ENCODE data around the gene SNAP29.

Gene SNAP29

GRCh38 chr22:20909543-20910303 is 50.9 kb downstream of the SNAP29 start:
- Histone ChIP-seq H3K4me3 (ENCODE audit: low read length in 2 of 2) (no peak overlapping the region), H3K4me1 (ENCODE audit: control insufficient read depth in 2 of 2, insufficient read depth in 2 of 2, low read length in 2 of 2) (no peaks in the 10 kb centered on the region), H3K9me3 (ENCODE audit: control insufficient read depth in 2 of 2, low read length in 2 of 2) (no peaks in the 10 kb centered on the region), H3K36me3 (ENCODE audit: control insufficient read depth in 2 of 2, insufficient read depth in 2 of 2, low read length in 2 of 2) (no peaks in the 10 kb centered on the region), H3K27me3 (ENCODE audit: control insufficient read depth in 2 of 2, insufficient read depth in 2 of 2, low read length in 2 of 2) (no peaks in the 10 kb centered on the region), H3K27ac (ENCODE audit: low read depth in 2 of 2, low read length in 2 of 2) (no peak overlapping the region), H3K9ac (ENCODE audit: low read depth in 1 of 2, low read length in 2 of 2) (no peak overlapping the region)

- Histone ChIP-seq H3K4me1 (ENCODE audit: control insufficient read depth in 2 of 2, insufficient read depth in 2 of 2, low read length in 2 of 2) (peaks cover 3 to 5% of the 10 kb centered on the region in 2 donors), H3K36me3 (ENCODE audit: control insufficient read depth in 2 of 2, insufficient read depth in 2 of 2, low read length in 2 of 2) (no peaks in the 10 kb centered on the region), H3K27ac (ENCODE audit: low read depth in 2 of 2, low read length in 2 of 2) (no peak overlapping the region), H3K9me3 (ENCODE audit: control insufficient read depth in 2 of 2, low read length in 2 of 2) (no peaks in the 10 kb centered on the region), H3K4me3 (ENCODE audit: low read length in 2 of 2) (no peak overlapping the region), H3K9ac (ENCODE audit: low read depth in 1 of 2, low read length in 2 of 2) (no peak overlapping the region), H3K27me3 (ENCODE audit: control insufficient read depth in 2 of 2, insufficient read depth in 2 of 2, low read length in 2 of 2) (no peaks in the 10 kb centered on the region)
These were observed 53.7 kb downstream of the SNAP29 start for GRCh38 chr22:20912494-20912893.

DNA sequence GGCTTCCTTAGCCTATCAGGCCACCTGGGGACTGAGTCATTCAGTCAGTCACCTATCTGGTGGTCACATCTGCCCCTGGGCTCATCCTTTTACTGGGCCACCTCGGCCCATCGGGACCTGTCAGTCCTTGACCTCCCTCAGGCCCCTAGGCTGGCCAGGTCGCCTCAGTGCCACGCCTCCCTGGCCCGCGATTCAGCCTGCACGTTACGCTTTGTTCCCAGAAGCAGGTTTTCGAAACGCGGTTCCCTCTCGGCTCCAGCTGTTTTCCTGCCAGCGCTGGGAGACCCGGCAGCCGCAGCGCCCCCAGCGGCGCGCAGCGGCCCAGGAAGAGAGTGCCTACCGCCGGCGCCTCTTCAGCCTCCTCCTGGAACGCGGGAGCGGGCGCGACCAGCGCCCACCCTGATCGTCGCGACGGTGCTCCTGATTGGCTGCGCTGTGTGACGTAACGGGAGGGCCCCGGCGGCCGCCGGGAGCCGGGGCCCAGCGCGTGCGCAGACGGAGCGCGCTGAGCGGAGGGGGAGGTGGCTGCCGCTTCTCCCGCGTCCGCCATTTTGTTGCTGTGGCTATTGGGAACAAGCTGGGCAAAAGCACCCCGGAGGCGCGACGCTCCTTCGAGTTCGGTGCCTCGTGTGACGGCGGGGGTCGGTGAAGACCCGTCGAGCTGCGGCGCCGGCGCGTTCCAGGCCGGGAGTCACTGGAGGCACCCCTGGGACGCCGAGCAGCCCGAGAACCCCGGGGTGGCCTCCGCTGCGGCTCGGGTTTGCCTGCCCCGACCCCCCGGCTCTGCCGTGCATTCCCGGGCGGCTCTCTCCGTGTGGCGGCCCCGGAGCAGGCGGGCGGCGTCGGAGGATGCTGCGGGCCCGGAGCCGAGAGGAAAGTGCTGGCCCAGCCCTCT is 58.4 kb downstream of the SNAP29 start, which contains the start of gene CRKL:
Gene CRKL, plus strand, starts transcription at position 492 of the 895 bp plus-strand sequence. CDS start 528 bp downstream, outside the sequence.
- Histone ChIP-seq H3K4me1 (ENCODE audit: control insufficient read depth in 2 of 2, insufficient read depth in 2 of 2, low read length in 2 of 2) (peaks cover 20% of the 10 kb centered on the region in 2 donors), H3K9me3 (ENCODE audit: control insufficient read depth in 2 of 2, low read length in 2 of 2) (no peaks in the 10 kb centered on the region), H3K36me3 (ENCODE audit: control insufficient read depth in 2 of 2, insufficient read depth in 2 of 2, low read length in 2 of 2) (no peaks in the 10 kb centered on the region), H3K27me3 (ENCODE audit: control insufficient read depth in 2 of 2, insufficient read depth in 2 of 2, low read length in 2 of 2) (no peaks in the 10 kb centered on the region), H3K27ac (ENCODE audit: low read depth in 2 of 2, low read length in 2 of 2) (peak within 1 kb of the TSS; percentile 96 to 97), H3K9ac (ENCODE audit: low read depth in 1 of 2, low read length in 2 of 2) (peak within 1 kb of the TSS; percentile 93 to 99), H3K4me3 (ENCODE audit: low read length in 2 of 2) (peak within 1 kb of the TSS; percentile 97 to 99)

GRCh38 chr22:20918663-20919218 is 59.9 kb downstream of the SNAP29 start:
- Histone ChIP-seq H3K4me1 (ENCODE audit: control insufficient read depth in 2 of 2, insufficient read depth in 2 of 2, low read length in 2 of 2) (peaks cover 20 to 22% of the 10 kb centered on the region in 2 donors), H3K36me3 (ENCODE audit: control insufficient read depth in 2 of 2, insufficient read depth in 2 of 2, low read length in 2 of 2) (no peaks in the 10 kb centered on the region), H3K27me3 (ENCODE audit: control insufficient read depth in 2 of 2, insufficient read depth in 2 of 2, low read length in 2 of 2) (no peaks in the 10 kb centered on the region), H3K9me3 (ENCODE audit: control insufficient read depth in 2 of 2, low read length in 2 of 2) (no peaks in the 10 kb centered on the region), H3K27ac (ENCODE audit: low read depth in 2 of 2, low read length in 2 of 2) (peak overlapping the region; percentile 96 to 97), H3K9ac (ENCODE audit: low read depth in 1 of 2, low read length in 2 of 2) (peak overlapping the region; percentile 56 to 99), H3K4me3 (ENCODE audit: low read length in 2 of 2) (peak overlapping the region; percentile 97 to 99)

DNA sequence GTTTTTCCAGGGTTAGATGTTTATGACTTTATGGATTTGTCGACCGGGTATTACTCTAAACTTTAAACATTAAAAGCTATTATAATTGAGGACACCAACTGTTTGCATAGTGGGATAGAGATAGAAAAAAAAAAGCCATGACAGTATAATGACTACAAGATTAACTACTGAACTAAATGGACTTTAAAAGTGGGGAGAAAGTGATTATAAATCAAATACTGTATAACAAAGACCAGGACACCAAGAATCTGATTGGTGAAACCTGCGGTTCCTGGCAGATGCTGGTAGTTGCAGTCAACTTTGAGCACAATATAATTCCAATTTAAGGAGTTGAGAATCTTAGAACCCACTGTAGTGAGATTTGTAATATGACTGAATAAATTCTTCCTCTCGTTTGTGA is 60.9 kb downstream of the SNAP29 start:
- Histone ChIP-seq H3K4me1 (ENCODE audit: control insufficient read depth in 2 of 2, insufficient read depth in 2 of 2, low read length in 2 of 2) (peaks cover 20 to 22% of the 10 kb centered on the region in 2 donors), H3K9me3 (ENCODE audit: control insufficient read depth in 2 of 2, low read length in 2 of 2) (no peaks in the 10 kb centered on the region), H3K36me3 (ENCODE audit: control insufficient read depth in 2 of 2, insufficient read depth in 2 of 2, low read length in 2 of 2) (peaks cover 0 to 2% of the 10 kb centered on the region in 2 donors), H3K27me3 (ENCODE audit: control insufficient read depth in 2 of 2, insufficient read depth in 2 of 2, low read length in 2 of 2) (no peaks in the 10 kb centered on the region), H3K9ac (ENCODE audit: low read depth in 1 of 2, low read length in 2 of 2) (peak overlapping the region; percentile 58), H3K27ac (ENCODE audit: low read depth in 2 of 2, low read length in 2 of 2) (peak overlapping the region; percentile 19 to 62), H3K4me3 (ENCODE audit: low read length in 2 of 2) (peak overlapping the region; percentile 97 to 99)

DNA sequence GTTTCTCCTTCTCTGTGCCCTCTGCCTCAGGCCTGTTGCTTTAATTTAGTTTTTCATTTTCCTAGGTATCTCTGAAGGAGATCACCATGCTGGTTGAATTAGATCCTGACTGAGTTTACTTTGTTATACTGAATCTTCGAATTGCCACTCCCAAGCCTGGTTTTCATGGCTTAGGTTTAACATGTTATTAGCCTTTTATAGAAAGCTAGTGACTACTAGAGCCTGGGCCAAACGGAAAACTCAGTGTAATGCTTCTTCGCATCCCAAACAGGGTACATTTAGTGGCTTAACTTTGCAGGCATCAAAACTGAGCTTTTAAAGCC is 62.0 kb downstream of the SNAP29 start:
- Histone ChIP-seq H3K4me3 (ENCODE audit: low read length in 2 of 2) (peak overlapping the region; percentile 97 to 99), H3K4me1 (ENCODE audit: control insufficient read depth in 2 of 2, insufficient read depth in 2 of 2, low read length in 2 of 2) (peaks cover 20 to 22% of the 10 kb centered on the region in 2 donors), H3K27ac (ENCODE audit: low read depth in 2 of 2, low read length in 2 of 2) (peak overlapping the region; percentile 19 to 62)

GRCh38 chr22:20922141-20922751 is 63.4 kb downstream of the SNAP29 start:
- Histone ChIP-seq H3K27ac (ENCODE audit: low read depth in 2 of 2, low read length in 2 of 2) (no peak overlapping the region), H3K4me1 (ENCODE audit: control insufficient read depth in 2 of 2, insufficient read depth in 2 of 2, low read length in 2 of 2) (peaks cover 17 to 23% of the 10 kb centered on the region in 2 donors), H3K9ac (ENCODE audit: low read depth in 1 of 2, low read length in 2 of 2) (no peak overlapping the region), H3K27me3 (ENCODE audit: control insufficient read depth in 2 of 2, insufficient read depth in 2 of 2, low read length in 2 of 2) (no peaks in the 10 kb centered on the region), H3K36me3 (ENCODE audit: control insufficient read depth in 2 of 2, insufficient read depth in 2 of 2, low read length in 2 of 2) (peaks cover 0 to 2% of the 10 kb centered on the region in 2 donors), H3K4me3 (ENCODE audit: low read length in 2 of 2) (no peak overlapping the region), H3K9me3 (ENCODE audit: control insufficient read depth in 2 of 2, low read length in 2 of 2) (no peaks in the 10 kb centered on the region)

More for the DNA sequence above, 62.0 kb downstream of the SNAP29 start:
- H3K9ac ChIP-seq (ENCODE audit: low read depth in 1 of 2, low read length in 2 of 2), result peak overlapping the region in 1 of 2 donors; percentile 14
- no peaks in the 10 kb centered on the region for H3K27me3 ChIP-seq (ENCODE audit: control insufficient read depth in 2 of 2, insufficient read depth in 2 of 2, low read length in 2 of 2)
- peaks cover 0 to 2% of the 10 kb centered on the region in 2 donors for H3K36me3 ChIP-seq (ENCODE audit: control insufficient read depth in 2 of 2, insufficient read depth in 2 of 2, low read length in 2 of 2)
- no peaks in the 10 kb centered on the region for H3K9me3 ChIP-seq (ENCODE audit: control insufficient read depth in 2 of 2, low read length in 2 of 2)

- Histone ChIP-seq H3K27me3 (ENCODE audit: control insufficient read depth in 2 of 2, insufficient read depth in 2 of 2, low read length in 2 of 2) (no peaks in the 10 kb centered on the region), H3K4me3 (ENCODE audit: low read length in 2 of 2) (no peak overlapping the region), H3K36me3 (ENCODE audit: control insufficient read depth in 2 of 2, insufficient read depth in 2 of 2, low read length in 2 of 2) (peaks cover 0 to 3% of the 10 kb centered on the region in 2 donors), H3K4me1 (ENCODE audit: control insufficient read depth in 2 of 2, insufficient read depth in 2 of 2, low read length in 2 of 2) (peaks cover 5 to 10% of the 10 kb centered on the region in 2 donors), H3K9me3 (ENCODE audit: control insufficient read depth in 2 of 2, low read length in 2 of 2) (no peaks in the 10 kb centered on the region), H3K27ac (ENCODE audit: low read depth in 2 of 2, low read length in 2 of 2) (no peak overlapping the region), H3K9ac (ENCODE audit: low read depth in 1 of 2, low read length in 2 of 2) (no peak overlapping the region)
These were observed 67.4 kb downstream of the SNAP29 start for GRCh38 chr22:20926243-20926642.

DNA sequence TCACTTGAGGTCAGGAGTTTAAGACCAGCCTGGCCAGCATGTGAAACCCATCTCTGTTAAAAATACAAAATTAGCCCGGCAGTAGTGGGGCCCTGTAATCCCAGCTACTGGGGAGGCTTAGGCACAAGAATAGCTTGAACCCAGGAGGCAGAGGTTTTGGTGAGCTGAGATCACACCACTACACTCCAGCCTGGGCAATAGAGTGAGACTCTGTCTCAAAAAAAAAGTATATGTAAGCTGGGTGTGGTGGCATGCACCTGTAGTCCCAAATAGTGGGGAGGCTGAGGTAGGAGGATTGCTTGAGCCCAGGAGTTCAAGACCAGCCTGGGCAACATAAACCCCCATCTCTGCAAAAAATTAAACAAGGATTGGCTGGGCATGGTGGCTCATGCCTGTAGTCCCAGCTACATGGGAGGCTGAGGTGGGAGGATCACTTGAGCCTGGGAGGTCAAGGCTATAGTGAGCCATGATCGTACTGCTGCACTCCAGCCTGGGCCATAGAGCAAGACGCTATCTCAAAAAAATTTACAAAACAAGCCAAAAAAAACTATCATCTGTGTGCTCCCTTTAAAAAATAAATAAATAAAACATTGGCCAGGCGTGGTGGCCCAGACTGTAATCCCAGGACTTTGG is 69.2 kb downstream of the SNAP29 start:
- no peak overlapping the region for H3K27ac ChIP-seq (ENCODE audit: low read depth in 2 of 2, low read length in 2 of 2)
- no peaks in the 10 kb centered on the region for H3K9me3 ChIP-seq (ENCODE audit: control insufficient read depth in 2 of 2, low read length in 2 of 2)
- H3K4me3 ChIP-seq (ENCODE audit: low read length in 2 of 2), result no peak overlapping the region
- peaks cover 0 to 7% of the 10 kb centered on the region in 2 donors for H3K4me1 ChIP-seq (ENCODE audit: control insufficient read depth in 2 of 2, insufficient read depth in 2 of 2, low read length in 2 of 2)
- peaks cover 0 to 5% of the 10 kb centered on the region in 2 donors for H3K36me3 ChIP-seq (ENCODE audit: control insufficient read depth in 2 of 2, insufficient read depth in 2 of 2, low read length in 2 of 2)
- H3K9ac ChIP-seq (ENCODE audit: low read depth in 1 of 2, low read length in 2 of 2), result no peak overlapping the region
- H3K27me3 ChIP-seq (ENCODE audit: control insufficient read depth in 2 of 2, insufficient read depth in 2 of 2, low read length in 2 of 2), result no peaks in the 10 kb centered on the region
